MM.1S (cell line): Measurements from ENCODE around the gene ATP2B2.

Experiments used
- DNase-seq: peaks from one replicate; pipeline ENCODE4 v3.0.0-alpha.2; 2015
- H2AFZ ChIP-seq: fragments of 300-600 bp; sonication (generic); 2 replicates; pipeline ENCODE4 v1.6.0; 2016; ENCODE audit warnings: antibody characterized with exemption, low read length
- H3F3A ChIP-seq: fragments of 300-600 bp; sonication (generic); 2 replicates; pipeline ENCODE4 v1.6.1; 2016; ENCODE audit warnings: mild to moderate bottlenecking, antibody characterized with exemption, low read length, moderate library complexity, mixed read lengths; ENCODE audit not compliant: insufficient read depth
- H3K27ac ChIP-seq: fragments of 300-600 bp; sonication (generic); 2 replicates; pipeline ENCODE4 v1.5.1; 2016; ENCODE audit warnings: mild to moderate bottlenecking, low read length
- H3K27me3 ChIP-seq: fragments of 300-600 bp; sonication (generic); replicated peaks from 2 replicates; pipeline ENCODE4 v1.6.0; 2016; ENCODE audit warnings: low read length; ENCODE audit not compliant: insufficient read depth
- H3K36me3 ChIP-seq: fragments of 300-600 bp; sonication (generic); replicated peaks from 2 replicates; pipeline ENCODE4 v1.6.1; 2016; ENCODE audit warnings: mild to moderate bottlenecking, low read length, mixed read lengths; ENCODE audit not compliant: insufficient read depth
- H3K4me1 ChIP-seq: fragments of 300-600 bp; sonication (generic); 2 replicates; pipeline ENCODE4 v1.6.1; 2016; ENCODE audit warnings: low read length, mixed read lengths
- H3K4me2 ChIP-seq: fragments of 300-600 bp; sonication (generic); 2 replicates; pipeline ENCODE4 v1.6.0; 2016; ENCODE audit warnings: low read depth, low read length
- H3K4me3 ChIP-seq: fragments of 300-600 bp; sonication (generic); 2 replicates; pipeline ENCODE4 v1.5.1; 2016; ENCODE audit warnings: low read length, mixed read lengths
- H3K79me2 ChIP-seq: fragments of 300-600 bp; sonication (generic); 2 replicates; pipeline ENCODE4 v1.6.1; 2016; ENCODE audit warnings: mixed run types, low read length, mixed read lengths
- H3K9ac ChIP-seq: fragments of 300-600 bp; sonication (generic); 2 replicates; pipeline ENCODE4 v1.6.1; 2016; ENCODE audit warnings: low read length, mixed read lengths
- H3K9me2 ChIP-seq: fragments of 300-600 bp; sonication (generic); replicated peaks from 2 replicates; pipeline ENCODE4 v1.6.1; 2016; ENCODE audit warnings: mild to moderate bottlenecking, low read length, mixed read lengths; ENCODE audit not compliant: insufficient read depth
- H3K9me3 ChIP-seq: fragments of 300-600 bp; sonication (generic); replicated peaks from 2 replicates; pipeline ENCODE4 v1.6.1; 2016; ENCODE audit warnings: mild to moderate bottlenecking, low read length, mixed read lengths; ENCODE audit not compliant: insufficient read depth
- H4K20me1 ChIP-seq: fragments of 300-600 bp; sonication (generic); 2 replicates; pipeline ENCODE4 v1.6.1; 2016; ENCODE audit warnings: mild to moderate bottlenecking, low read length, moderate library complexity, mixed read lengths; ENCODE audit not compliant: insufficient read depth
- EZH2 ChIP-seq: fragments of 300-600 bp; sonication (generic); optimal IDR thresholded peaks from 2 replicates; pipeline ENCODE3; 2017; ENCODE audit warnings: low read depth, mild to moderate bottlenecking, antibody characterized with exemption, low read length, mixed read lengths
- EZH2phosphoT487 ChIP-seq: fragments of 300-600 bp; sonication (generic); IDR thresholded peaks from 2 replicates; pipeline ENCODE4 v1.6.1; 2018; ENCODE audit warnings: antibody characterized with exemption, low read length
- TF ChIP-seq, protein P1 (sequence below): fragments of 300-600 bp; sonication (generic); IDR thresholded peaks from 2 replicates; pipeline ENCODE4 v1.5.1; 2016; ENCODE audit warnings: antibody characterized with exemption, low read length, mixed read lengths

ATP2B2 gene

DNA sequence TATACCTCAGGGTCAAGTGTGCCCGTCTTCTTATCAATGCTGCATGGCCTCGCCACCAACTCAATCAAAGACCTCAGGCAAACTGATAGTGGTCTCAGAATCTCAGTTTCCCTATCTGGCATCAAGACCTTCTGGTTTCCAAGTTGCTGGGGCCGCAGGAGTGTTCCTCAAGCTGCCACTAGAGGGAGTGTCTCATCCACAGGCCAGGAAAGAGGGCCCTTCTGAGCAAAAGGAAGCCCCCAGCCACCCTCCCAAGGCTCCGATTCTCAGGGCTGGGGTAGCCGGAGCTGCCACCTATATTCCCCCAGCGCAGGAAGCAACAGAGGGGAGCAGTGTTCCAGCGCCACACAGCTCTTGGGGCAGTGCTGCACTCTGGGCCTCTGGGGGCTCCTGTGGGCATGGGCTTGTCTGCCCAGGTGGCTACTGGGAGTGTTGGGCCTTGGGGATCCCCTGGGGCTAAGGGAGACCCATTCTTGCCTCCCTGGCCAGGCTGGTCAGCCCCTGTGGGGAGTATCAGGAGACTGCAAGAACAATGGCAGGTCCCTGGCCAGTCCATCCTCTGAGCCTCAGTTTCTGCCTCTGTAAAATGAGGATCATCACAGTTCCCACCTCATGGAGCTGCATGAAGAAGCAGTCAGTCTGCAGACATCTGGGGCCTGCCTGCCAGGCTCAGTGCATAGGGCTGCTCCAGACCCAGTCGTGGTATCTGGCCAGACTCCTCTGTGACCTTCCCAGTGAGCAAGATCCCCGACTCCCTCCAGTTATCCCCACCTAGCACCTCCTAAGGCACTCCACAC lies 161.0 kb downstream of the ATP2B2 start:
- Histone ChIP-seq H3K27me3 (peaks cover 18% of the 10 kb centered on the region), H2AFZ (no peak overlapping the region), H3K4me3 (no peak overlapping the region), H4K20me1 (no peaks in the 10 kb centered on the region), H3K36me3 (no peaks in the 10 kb centered on the region), H3K9me3 (no peaks in the 10 kb centered on the region), H3K4me1 (no peaks in the 10 kb centered on the region), H3K4me2 (no peak overlapping the region), H3F3A (no peaks in the 10 kb centered on the region), H3K79me2 (no peaks in the 10 kb centered on the region), H3K9me2 (no peaks in the 10 kb centered on the region), H3K9ac (no peak overlapping the region), H3K27ac (no peak overlapping the region)
- TF ChIP-seq EZH2phosphoT487 = no peak
- TF ChIP-seq, protein P1, sequence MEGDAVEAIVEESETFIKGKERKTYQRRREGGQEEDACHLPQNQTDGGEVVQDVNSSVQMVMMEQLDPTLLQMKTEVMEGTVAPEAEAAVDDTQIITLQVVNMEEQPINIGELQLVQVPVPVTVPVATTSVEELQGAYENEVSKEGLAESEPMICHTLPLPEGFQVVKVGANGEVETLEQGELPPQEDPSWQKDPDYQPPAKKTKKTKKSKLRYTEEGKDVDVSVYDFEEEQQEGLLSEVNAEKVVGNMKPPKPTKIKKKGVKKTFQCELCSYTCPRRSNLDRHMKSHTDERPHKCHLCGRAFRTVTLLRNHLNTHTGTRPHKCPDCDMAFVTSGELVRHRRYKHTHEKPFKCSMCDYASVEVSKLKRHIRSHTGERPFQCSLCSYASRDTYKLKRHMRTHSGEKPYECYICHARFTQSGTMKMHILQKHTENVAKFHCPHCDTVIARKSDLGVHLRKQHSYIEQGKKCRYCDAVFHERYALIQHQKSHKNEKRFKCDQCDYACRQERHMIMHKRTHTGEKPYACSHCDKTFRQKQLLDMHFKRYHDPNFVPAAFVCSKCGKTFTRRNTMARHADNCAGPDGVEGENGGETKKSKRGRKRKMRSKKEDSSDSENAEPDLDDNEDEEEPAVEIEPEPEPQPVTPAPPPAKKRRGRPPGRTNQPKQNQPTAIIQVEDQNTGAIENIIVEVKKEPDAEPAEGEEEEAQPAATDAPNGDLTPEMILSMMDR = peak; percentile 96
- peak; percentile 51 for DNase-seq

DNA sequence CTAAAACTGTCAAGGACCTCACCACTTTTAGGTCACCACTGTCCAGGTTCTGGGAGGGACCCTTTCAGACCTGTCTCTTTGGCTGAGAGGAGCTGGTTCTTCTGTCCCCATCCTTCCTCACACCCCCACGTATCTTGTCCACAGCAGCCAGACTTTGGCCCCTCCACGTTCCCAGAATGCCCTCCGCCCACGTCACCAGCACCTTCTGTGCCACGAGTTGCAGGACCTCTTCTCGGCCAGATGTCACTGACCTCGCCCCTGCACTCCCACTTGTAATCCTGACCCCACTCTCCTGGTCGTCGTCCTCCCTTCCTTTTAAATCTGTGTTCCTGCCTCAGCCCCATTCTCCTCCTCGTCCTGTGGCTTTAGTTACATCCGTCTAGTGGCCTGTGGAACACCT lies 161.9 kb downstream of the ATP2B2 start:
- H3K9ac ChIP-seq = no peak overlapping the region

DNA sequence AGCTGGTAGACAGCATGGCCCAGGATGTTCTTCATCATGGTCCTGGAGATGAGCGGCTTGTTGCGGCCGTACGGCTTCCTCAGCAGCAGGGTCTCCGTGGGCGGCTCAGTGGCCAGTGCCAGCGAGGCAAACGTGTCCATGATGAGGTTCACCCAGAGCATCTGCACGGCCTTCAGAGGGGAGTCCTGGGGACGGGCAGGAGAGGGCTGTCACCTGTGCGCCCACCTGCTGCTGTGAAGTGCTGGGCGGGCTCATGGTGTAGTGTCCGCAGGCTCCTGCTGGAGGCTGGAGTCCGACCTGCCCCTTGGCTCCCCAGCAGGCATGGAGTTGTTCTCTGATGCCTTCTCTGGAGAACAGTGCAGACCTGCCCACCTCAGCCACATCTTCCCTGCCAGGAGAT lies 162.6 kb downstream of the ATP2B2 start:
- Histone ChIP-seq H3K4me3 (no peak overlapping the region), H3K27ac (no peak overlapping the region), H3K9ac (no peak overlapping the region), H2AFZ (no peak overlapping the region), H3F3A (no peaks in the 10 kb centered on the region), H3K79me2 (no peaks in the 10 kb centered on the region), H3K9me2 (no peaks in the 10 kb centered on the region), H3K4me1 (no peaks in the 10 kb centered on the region), H3K9me3 (no peaks in the 10 kb centered on the region), H3K27me3 (peaks cover 18% of the 10 kb centered on the region), H3K4me2 (no peak overlapping the region), H3K36me3 (no peaks in the 10 kb centered on the region), H4K20me1 (no peaks in the 10 kb centered on the region)
- TF ChIP-seq EZH2 (no peak), EZH2phosphoT487 (no peak)
- TF ChIP-seq, protein P1 = no peak
- no peak for DNase-seq

More for the DNA sequence above, 161.9 kb downstream of the ATP2B2 start:
- no peaks in the 10 kb centered on the region for H3K4me1 ChIP-seq
- no peaks in the 10 kb centered on the region for H3K79me2 ChIP-seq
- no peaks in the 10 kb centered on the region for H4K20me1 ChIP-seq
- no peak overlapping the region for H3K27ac ChIP-seq
- H3K36me3 ChIP-seq = no peaks in the 10 kb centered on the region
- no peaks in the 10 kb centered on the region for H3K9me3 ChIP-seq
- H3K4me2 ChIP-seq = no peak overlapping the region
- TF ChIP-seq EZH2phosphoT487 (no peak), EZH2 (no peak)
- TF ChIP-seq, protein P1 = no peak
- no peaks in the 10 kb centered on the region for H3F3A ChIP-seq
- no peak overlapping the region for H3K4me3 ChIP-seq
- DNase-seq = no peak
- no peaks in the 10 kb centered on the region for H3K9me2 ChIP-seq
- peaks cover 18% of the 10 kb centered on the region for H3K27me3 ChIP-seq
- H2AFZ ChIP-seq = no peak overlapping the region
